Measurements from ENCODE around the gene COPB1.
A peak's percentile ranks its signal among the peaks of the same experiment; 100 is the strongest.

GRCh38 chr11:14541192-14541947 lies 41.8 kb upstream of the COPB1 start:
- no peak for TF ChIP-seq CTCF (IDR thresholded peaks at IDR 0.05; ENCODE audit: low read depth, low read length, missing input control)
- peak; percentile 78 for TF ChIP-seq MAX (IDR thresholded peaks at IDR 0.05)
- TF ChIP-seq GABPA (IDR thresholded peaks at IDR 0.05 in 1 of 2, conservative IDR thresholded peaks at IDR 0.05 in 1 of 2) = peak in 1 of 2 donors; percentile 44
- TF ChIP-seq SP1 (IDR thresholded peaks at IDR 0.05) = peak; percentile 98
- TF ChIP-seq YY1 (IDR thresholded peaks at IDR 0.05) = peak; percentile 77
- TF ChIP-seq TAF1 (conservative IDR thresholded peaks at IDR 0.05) = peak; percentile 80
- peak; percentile 75 to 79 for TF ChIP-seq JUND (IDR thresholded peaks at IDR 0.05)
- peak; percentile 88 for TF ChIP-seq REST (IDR thresholded peaks at IDR 0.05)
- peak in 1 of 2 donors; percentile 51 for TF ChIP-seq EGR1 (IDR thresholded peaks at IDR 0.05; ENCODE audit: low read depth in 2 of 2)
- peak; percentile 89 for TF ChIP-seq ZBTB33 (IDR thresholded peaks at IDR 0.05)
